ENCODE results near the gene HEBP2. TPM values are rescaled to one million over a fixed set of nuclear protein-coding genes. Genes with fewer than 3 reads are reported as not detected.

The HEBP2 gene
- total RNA-seq, 1 experiment from 2014 or later, result 71.2 TPM

- peak; percentile 45 for DNase-seq (ENCODE audit: unreplicated experiment)
- Mint-ChIP-seq H3K27ac (ENCODE audit: low read depth, unreplicated experiment) (no peak overlapping the region), H3K4me3 (ENCODE audit: unreplicated experiment) (no peak overlapping the region), H3K9me3 (ENCODE audit: unreplicated experiment) (no peaks in the 10 kb centered on the region), H3K36me3 (ENCODE audit: insufficient read depth, unreplicated experiment) (no peaks in the 10 kb centered on the region), H3K4me1 (ENCODE audit: insufficient read depth, unreplicated experiment) (peaks cover 5% of the 10 kb centered on the region), H3K27me3 (ENCODE audit: insufficient read depth, unreplicated experiment) (no peaks in the 10 kb centered on the region)
- CTCF ChIA-PET, result interaction anchor here (0.7 to 0.9 kb wide), 2 partner anchors 281 to 483 kb away, joined by 3 read pairs; no protein-coding TSS in a partner anchor
- no peak for TF ChIP-seq CTCF (IDR thresholded peaks at IDR 0.05; ENCODE audit: unreplicated experiment)
- intact Hi-C loops (cut with micrococcal nuclease), result no loop called here
- POLR2A ChIA-PET, result interaction anchor here (1.9 kb wide), 1 partner anchor 13 kb away, joined by 5 read pairs; no protein-coding TSS in a partner anchor
- BruUV-seq (replicated peaks), result no TSS peak
Observed at GRCh38 chr6:138397128-138398122, 6.6 kb upstream of the HEBP2 start.

GRCh38 chr6:138400326-138400725, 3.7 kb upstream of the HEBP2 start:
- CTCF ChIA-PET, result interaction anchor here (0.6 kb wide), 1 partner anchor 195 kb away, joined by 4 read pairs; no protein-coding TSS in a partner anchor
- POLR2A ChIA-PET, result no interaction called here
- Mint-ChIP-seq H3K4me1 (ENCODE audit: insufficient read depth, unreplicated experiment) (peaks cover 9% of the 10 kb centered on the region), H3K27me3 (ENCODE audit: insufficient read depth, unreplicated experiment) (no peaks in the 10 kb centered on the region), H3K4me3 (ENCODE audit: unreplicated experiment) (no peak overlapping the region), H3K27ac (ENCODE audit: low read depth, unreplicated experiment) (no peak overlapping the region), H3K36me3 (ENCODE audit: insufficient read depth, unreplicated experiment) (no peaks in the 10 kb centered on the region), H3K9me3 (ENCODE audit: unreplicated experiment) (no peaks in the 10 kb centered on the region)
- no peak for DNase-seq (ENCODE audit: unreplicated experiment)
- no peak for TF ChIP-seq CTCF (IDR thresholded peaks at IDR 0.05; ENCODE audit: unreplicated experiment)
- BruUV-seq (replicated peaks), result no TSS peak
- intact Hi-C loops (cut with micrococcal nuclease), result loop anchor here (5.0 kb wide), 1 partner anchor 238 kb away; the partner anchor contains the start of gene ARFGEF3

- intact Hi-C loops (cut with micrococcal nuclease), result loop anchor here (5.0 kb wide), 1 partner anchor 240 kb away; the partner anchor contains the start of gene ARFGEF3
- Mint-ChIP-seq H3K9me3 (ENCODE audit: unreplicated experiment) (no peaks in the 10 kb centered on the region), H3K27me3 (ENCODE audit: insufficient read depth, unreplicated experiment) (no peaks in the 10 kb centered on the region), H3K4me3 (ENCODE audit: unreplicated experiment) (no peak overlapping the region), H3K4me1 (ENCODE audit: insufficient read depth, unreplicated experiment) (peaks cover 9% of the 10 kb centered on the region), H3K36me3 (ENCODE audit: insufficient read depth, unreplicated experiment) (peaks cover 16% of the 10 kb centered on the region), H3K27ac (ENCODE audit: low read depth, unreplicated experiment) (no peak overlapping the region)
- ChIA-PET CTCF (interaction anchor here (0.6 to 1.1 kb wide), 2 partner anchors 10 to 44 kb away, joined by 3 read pairs; no protein-coding TSS in a partner anchor), POLR2A (interaction anchor here (0.5 to 1.0 kb wide), 3 partner anchors 21 to 330 kb away, joined by 3 read pairs; no protein-coding TSS in a partner anchor)
- no peak for TF ChIP-seq CTCF (IDR thresholded peaks at IDR 0.05; ENCODE audit: unreplicated experiment)
- no peak for DNase-seq (ENCODE audit: unreplicated experiment)
- no TSS peak for BruUV-seq (replicated peaks)
Observed at GRCh38 chr6:138401960-138402837, 1.8 kb upstream of the HEBP2 start.
